ENCODE results near the gene AKAP6.

AKAP6 gene

DNA sequence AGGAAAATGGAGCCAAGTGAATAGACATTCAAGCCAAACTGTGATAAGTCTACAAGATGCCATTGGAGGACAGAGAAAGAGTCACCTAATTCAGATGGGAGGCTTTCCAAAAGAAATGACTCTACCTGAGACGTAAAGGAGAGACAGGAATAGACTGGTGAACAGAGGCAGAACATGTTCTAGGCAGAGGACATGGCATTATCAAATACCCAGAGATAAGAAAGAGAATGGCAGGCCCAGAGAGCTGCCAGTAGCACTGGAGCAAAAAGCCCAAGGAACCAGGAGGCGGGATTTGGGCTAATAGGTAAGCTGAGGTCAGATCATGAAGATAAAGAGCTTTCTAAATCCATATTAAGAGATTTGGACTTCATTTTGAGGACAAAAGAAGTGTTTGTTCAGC lies 207.1 kb downstream of the AKAP6 start:
- Mint-ChIP-seq H3K27me3 (no peaks in the 10 kb centered on the region), H3K36me3 (ENCODE audit: low read depth) (no peaks in the 10 kb centered on the region), H3K9me3 (no peaks in the 10 kb centered on the region), H3K27ac (no peak overlapping the region), H3K4me3 (no peak overlapping the region), H3K4me1 (ENCODE audit: low read depth) (no peaks in the 10 kb centered on the region)
- intact Hi-C loops (cut with micrococcal nuclease), result no loop called here

- no peaks in the 10 kb centered on the region for H3K36me3 Mint-ChIP-seq (ENCODE audit: low read depth)
- no peaks in the 10 kb centered on the region for H3K9me3 Mint-ChIP-seq
- no peak overlapping the region for H3K4me3 Mint-ChIP-seq
- no peaks in the 10 kb centered on the region for H3K27me3 Mint-ChIP-seq
- intact Hi-C loops (cut with micrococcal nuclease), result no loop called here
- H3K4me1 Mint-ChIP-seq (ENCODE audit: low read depth), result no peaks in the 10 kb centered on the region
- H3K27ac Mint-ChIP-seq, result no peak overlapping the region
Measured at GRCh38 chr14:32537166-32537565, 208.1 kb downstream of the AKAP6 start.

DNA sequence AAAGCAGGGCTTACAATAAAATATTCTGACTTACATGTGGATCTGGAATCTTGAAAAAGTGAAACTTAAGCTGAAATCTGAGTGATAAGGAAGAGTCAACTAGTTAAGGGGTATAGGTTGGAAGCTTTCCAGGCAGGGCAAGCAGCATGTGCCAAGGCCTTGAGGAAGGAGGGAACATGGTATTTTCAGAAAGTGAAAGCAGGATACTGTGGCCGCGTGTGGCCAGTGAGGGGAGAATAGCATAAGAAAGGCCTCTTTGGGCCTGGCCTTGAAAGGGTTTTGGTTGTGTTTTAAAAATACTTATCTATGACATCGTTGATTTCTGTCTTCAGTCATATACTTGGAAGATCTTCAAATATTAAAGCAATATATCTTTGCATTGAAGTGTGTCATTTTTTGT lies 213.4 kb downstream of the AKAP6 start:
- intact Hi-C loops (cut with micrococcal nuclease), result no loop called here
- Mint-ChIP-seq H3K9me3 (no peaks in the 10 kb centered on the region), H3K27ac (no peak overlapping the region), H3K36me3 (ENCODE audit: low read depth) (no peaks in the 10 kb centered on the region), H3K4me3 (no peak overlapping the region), H3K4me1 (ENCODE audit: low read depth) (no peaks in the 10 kb centered on the region), H3K27me3 (no peaks in the 10 kb centered on the region)

DNA sequence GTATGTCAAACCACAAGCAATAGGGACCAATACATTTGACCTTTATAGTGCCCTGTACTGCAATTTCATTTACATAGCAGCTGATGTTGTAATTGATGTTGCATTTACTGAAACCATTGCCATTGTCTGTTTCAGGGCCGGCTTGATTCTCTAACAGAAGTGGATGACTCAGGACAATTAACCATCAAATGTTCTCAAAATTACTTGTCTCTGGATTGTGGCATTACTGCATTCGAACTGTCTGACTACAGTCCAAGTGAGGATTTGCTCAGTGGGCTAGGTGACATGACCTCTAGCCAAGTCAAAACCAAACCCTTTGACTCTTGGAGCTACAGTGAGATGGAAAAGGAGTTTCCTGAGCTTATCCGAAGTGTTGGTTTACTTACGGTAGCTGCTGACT lies 216.0 kb downstream of the AKAP6 start:
- intact Hi-C loops (cut with micrococcal nuclease), result no loop called here
- no peaks in the 10 kb centered on the region for H3K27me3 Mint-ChIP-seq
- no peaks in the 10 kb centered on the region for H3K4me1 Mint-ChIP-seq (ENCODE audit: low read depth)
- H3K36me3 Mint-ChIP-seq (ENCODE audit: low read depth), result no peaks in the 10 kb centered on the region
- no peak overlapping the region for H3K27ac Mint-ChIP-seq
- H3K9me3 Mint-ChIP-seq, result no peaks in the 10 kb centered on the region
- H3K4me3 Mint-ChIP-seq, result no peak overlapping the region

- intact Hi-C loops (cut with micrococcal nuclease), result no loop called here
- H3K9me3 Mint-ChIP-seq, result no peaks in the 10 kb centered on the region
- H3K4me3 Mint-ChIP-seq, result no peak overlapping the region
Measured at GRCh38 chr14:32545506-32546210, 216.6 kb downstream of the AKAP6 start.

GRCh38 chr14:32546246-32546645 lies 217.1 kb downstream of the AKAP6 start:
- H3K27me3 Mint-ChIP-seq, result no peaks in the 10 kb centered on the region
- H3K9me3 Mint-ChIP-seq, result no peaks in the 10 kb centered on the region
- no peak overlapping the region for H3K4me3 Mint-ChIP-seq
- intact Hi-C loops (cut with micrococcal nuclease), result no loop called here
- H3K27ac Mint-ChIP-seq, result no peak overlapping the region
- H3K36me3 Mint-ChIP-seq (ENCODE audit: low read depth), result no peaks in the 10 kb centered on the region
- H3K4me1 Mint-ChIP-seq (ENCODE audit: low read depth), result no peaks in the 10 kb centered on the region

More at GRCh38 chr14:32545506-32546210, 216.6 kb downstream of the AKAP6 start:
- H3K36me3 Mint-ChIP-seq (ENCODE audit: low read depth), result no peaks in the 10 kb centered on the region
- H3K27ac Mint-ChIP-seq, result no peak overlapping the region
- no peaks in the 10 kb centered on the region for H3K27me3 Mint-ChIP-seq
- no peaks in the 10 kb centered on the region for H3K4me1 Mint-ChIP-seq (ENCODE audit: low read depth)

- Mint-ChIP-seq H3K4me3 (no peak overlapping the region), H3K27me3 (no peaks in the 10 kb centered on the region), H3K36me3 (ENCODE audit: low read depth) (no peaks in the 10 kb centered on the region), H3K9me3 (no peaks in the 10 kb centered on the region), H3K27ac (no peak overlapping the region), H3K4me1 (ENCODE audit: low read depth) (no peaks in the 10 kb centered on the region)
- intact Hi-C loops (cut with micrococcal nuclease), result no loop called here
Measured at GRCh38 chr14:32552766-32553165, 223.7 kb downstream of the AKAP6 start.

DNA sequence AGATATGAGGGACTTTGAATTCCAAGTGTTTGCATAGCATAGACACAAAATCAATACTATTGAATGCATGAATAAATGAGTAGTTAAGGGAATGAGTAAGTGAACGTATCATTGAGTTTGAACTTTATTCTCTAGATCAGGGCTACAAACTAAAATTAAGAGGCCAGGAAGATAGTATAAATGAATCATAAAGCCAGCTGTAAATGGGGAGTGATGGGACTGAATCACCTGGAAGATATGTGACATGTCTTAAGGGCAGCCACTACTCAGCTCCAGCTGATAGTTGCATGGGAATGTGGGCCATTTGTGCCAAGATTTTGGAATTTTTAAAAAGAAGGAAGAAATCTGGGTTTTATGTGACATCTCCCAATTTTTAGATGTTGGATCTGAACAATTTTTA lies 229.9 kb downstream of the AKAP6 start:
- Mint-ChIP-seq H3K9me3 (no peaks in the 10 kb centered on the region), H3K27me3 (no peaks in the 10 kb centered on the region), H3K4me1 (ENCODE audit: low read depth) (no peaks in the 10 kb centered on the region), H3K4me3 (no peak overlapping the region), H3K27ac (no peak overlapping the region), H3K36me3 (ENCODE audit: low read depth) (no peaks in the 10 kb centered on the region)
- intact Hi-C loops (cut with micrococcal nuclease), result no loop called here

DNA sequence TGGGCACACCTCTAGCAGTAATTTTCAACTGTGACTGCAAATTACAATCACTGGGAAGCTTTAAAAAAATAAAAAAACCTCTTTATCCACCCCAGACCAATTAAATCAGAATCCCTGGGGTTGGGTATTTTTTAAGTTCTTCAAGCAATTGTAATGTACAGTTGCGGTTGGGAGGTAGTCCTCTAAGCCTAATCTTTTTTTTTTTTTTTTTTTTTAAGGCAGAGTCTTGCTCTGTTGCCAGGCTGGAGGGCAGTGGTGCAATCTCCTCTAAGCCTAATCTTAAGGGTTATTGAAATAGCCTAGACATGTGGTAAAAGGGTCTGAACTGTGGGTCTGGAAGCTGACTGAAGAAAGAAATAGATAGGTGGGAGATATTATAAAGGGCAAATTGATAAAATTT lies 230.5 kb downstream of the AKAP6 start:
- Mint-ChIP-seq H3K4me3 (no peak overlapping the region), H3K9me3 (no peaks in the 10 kb centered on the region), H3K27ac (no peak overlapping the region), H3K4me1 (ENCODE audit: low read depth) (no peaks in the 10 kb centered on the region), H3K36me3 (ENCODE audit: low read depth) (no peaks in the 10 kb centered on the region), H3K27me3 (no peaks in the 10 kb centered on the region)
- intact Hi-C loops (cut with micrococcal nuclease), result no loop called here

DNA sequence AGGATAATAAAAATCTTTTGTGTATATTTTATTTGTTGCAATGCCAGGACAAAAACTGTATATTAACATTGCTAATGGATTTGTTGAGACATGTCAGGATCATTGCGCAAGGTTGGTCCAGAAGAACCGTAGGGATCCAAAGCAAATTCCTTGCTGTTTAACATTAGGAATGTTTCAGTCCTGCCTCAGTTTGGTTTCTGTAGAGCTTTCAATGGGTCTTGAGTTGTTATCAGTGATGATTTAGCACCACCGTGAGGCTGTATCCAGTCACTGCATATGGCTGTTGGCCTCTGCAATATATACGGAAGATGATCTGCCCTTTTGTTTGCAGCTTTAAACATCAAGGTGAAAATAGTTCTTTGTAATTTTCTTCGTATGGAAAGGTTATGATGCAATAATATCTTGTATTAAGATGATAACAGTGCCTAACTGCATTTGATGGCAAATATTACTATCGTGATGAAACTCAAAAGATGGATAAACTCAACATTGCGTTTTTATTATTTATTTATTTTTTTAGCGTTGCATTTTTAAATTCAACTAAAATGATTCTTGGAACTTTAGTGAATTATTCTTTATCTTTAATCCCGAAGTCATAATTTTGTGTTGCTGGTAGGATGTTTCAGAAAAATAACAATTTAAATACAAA lies 231.2 kb downstream of the AKAP6 start:
- Mint-ChIP-seq H3K36me3 (ENCODE audit: low read depth) (no peaks in the 10 kb centered on the region), H3K4me3 (no peak overlapping the region), H3K9me3 (no peaks in the 10 kb centered on the region), H3K4me1 (ENCODE audit: low read depth) (no peaks in the 10 kb centered on the region), H3K27me3 (no peaks in the 10 kb centered on the region), H3K27ac (no peak overlapping the region)
- intact Hi-C loops (cut with micrococcal nuclease), result no loop called here

GRCh38 chr14:32561520-32561919 lies 232.4 kb downstream of the AKAP6 start:
- intact Hi-C loops (cut with micrococcal nuclease), result no loop called here
- no peaks in the 10 kb centered on the region for H3K9me3 Mint-ChIP-seq
- H3K4me3 Mint-ChIP-seq, result no peak overlapping the region
- no peaks in the 10 kb centered on the region for H3K27me3 Mint-ChIP-seq
- H3K4me1 Mint-ChIP-seq (ENCODE audit: low read depth), result no peaks in the 10 kb centered on the region
- no peaks in the 10 kb centered on the region for H3K36me3 Mint-ChIP-seq (ENCODE audit: low read depth)
- H3K27ac Mint-ChIP-seq, result no peak overlapping the region

- intact Hi-C loops (cut with micrococcal nuclease), result no loop called here
- no peaks in the 10 kb centered on the region for H3K9me3 Mint-ChIP-seq
Measured at GRCh38 chr14:32564596-32564995, 235.5 kb downstream of the AKAP6 start.

GRCh38 chr14:32565256-32565655 lies 236.2 kb downstream of the AKAP6 start:
- no peaks in the 10 kb centered on the region for H3K36me3 Mint-ChIP-seq (ENCODE audit: low read depth)
- H3K4me3 Mint-ChIP-seq, result no peak overlapping the region
- intact Hi-C loops (cut with micrococcal nuclease), result no loop called here
- no peak overlapping the region for H3K27ac Mint-ChIP-seq
- peaks cover 3% of the 10 kb centered on the region for H3K27me3 Mint-ChIP-seq
- H3K4me1 Mint-ChIP-seq (ENCODE audit: low read depth), result no peaks in the 10 kb centered on the region
- no peaks in the 10 kb centered on the region for H3K9me3 Mint-ChIP-seq

More at GRCh38 chr14:32564596-32564995, 235.5 kb downstream of the AKAP6 start:
- H3K36me3 Mint-ChIP-seq (ENCODE audit: low read depth), result no peaks in the 10 kb centered on the region
- no peak overlapping the region for H3K27ac Mint-ChIP-seq
- H3K4me1 Mint-ChIP-seq (ENCODE audit: low read depth), result no peaks in the 10 kb centered on the region
- H3K27me3 Mint-ChIP-seq, result peaks cover 3% of the 10 kb centered on the region
- H3K4me3 Mint-ChIP-seq, result no peak overlapping the region

- no peak overlapping the region for H3K27ac Mint-ChIP-seq
- intact Hi-C loops (cut with micrococcal nuclease), result no loop called here
- H3K27me3 Mint-ChIP-seq, result peaks cover 3% of the 10 kb centered on the region
- no peaks in the 10 kb centered on the region for H3K9me3 Mint-ChIP-seq
- no peaks in the 10 kb centered on the region for H3K36me3 Mint-ChIP-seq (ENCODE audit: low read depth)
- H3K4me1 Mint-ChIP-seq (ENCODE audit: low read depth), result no peaks in the 10 kb centered on the region
- H3K4me3 Mint-ChIP-seq, result no peak overlapping the region
Measured at GRCh38 chr14:32567543-32568384, 238.7 kb downstream of the AKAP6 start.
